Skeletal muscle cell (primary cell): Measurements from ENCODE around the gene PPP1R9A.

Experiments
- DNase-seq: peaks from one replicate; pipeline ENCODE4 v3.0.0-alpha.2; 2010; ENCODE audit warnings: low read depth
- H3K4me3 ChIP-seq: 2 replicates; pipeline ENCODE4 v1.5.1; 2011; ENCODE audit warnings: low read depth, mild to moderate bottlenecking, control low read depth, low read length, moderate library complexity

Gene PPP1R9A

GRCh38 chr7:95141755-95142154 lies 234.4 kb downstream of the PPP1R9A start:
- peak; percentile 35 for DNase-seq
- H3K4me3 ChIP-seq = no peak overlapping the region

- no peak for DNase-seq
- H3K4me3 ChIP-seq = no peak overlapping the region
These were observed 236.9 kb downstream of the PPP1R9A start for GRCh38 chr7:95144256-95144655.

GRCh38 chr7:95155965-95156364 lies 248.6 kb downstream of the PPP1R9A start:
- no peak for DNase-seq
- H3K4me3 ChIP-seq = no peak overlapping the region

- H3K4me3 ChIP-seq = no peak overlapping the region
- no peak for DNase-seq
These were observed 250.0 kb downstream of the PPP1R9A start for GRCh38 chr7:95157381-95157780.

GRCh38 chr7:95169678-95170077 lies 262.3 kb downstream of the PPP1R9A start:
- H3K4me3 ChIP-seq = no peak overlapping the region
- no peak for DNase-seq

GRCh38 chr7:95172420-95172819 lies 265.0 kb downstream of the PPP1R9A start:
- no peak for DNase-seq

GRCh38 chr7:95190515-95190914 lies 283.1 kb downstream of the PPP1R9A start:
- DNase-seq = no peak
- no peak overlapping the region for H3K4me3 ChIP-seq

More at GRCh38 chr7:95172420-95172819, 265.0 kb downstream of the PPP1R9A start:
- H3K4me3 ChIP-seq = no peak overlapping the region

GRCh38 chr7:95191795-95192194 lies 284.4 kb downstream of the PPP1R9A start:
- DNase-seq = no peak
- H3K4me3 ChIP-seq = no peak overlapping the region

GRCh38 chr7:95198863-95199262 lies 291.5 kb downstream of the PPP1R9A start:
- no peak overlapping the region for H3K4me3 ChIP-seq
- no peak for DNase-seq

GRCh38 chr7:95199779-95200558 lies 292.6 kb downstream of the PPP1R9A start:
- H3K4me3 ChIP-seq = no peak overlapping the region
- no peak for DNase-seq

GRCh38 chr7:95200741-95201140 lies 293.3 kb downstream of the PPP1R9A start:
- no peak for DNase-seq
- H3K4me3 ChIP-seq = no peak overlapping the region

- DNase-seq = no peak
- no peak overlapping the region for H3K4me3 ChIP-seq
These were observed 294.3 kb downstream of the PPP1R9A start for GRCh38 chr7:95201727-95202126.

- no peak overlapping the region for H3K4me3 ChIP-seq
- no peak for DNase-seq
These were observed 297.2 kb downstream of the PPP1R9A start for GRCh38 chr7:95204618-95205017.

GRCh38 chr7:95205665-95206225 lies 298.4 kb downstream of the PPP1R9A start:
- H3K4me3 ChIP-seq = no peak overlapping the region
- DNase-seq = peak; percentile 75

- DNase-seq = no peak
- no peak overlapping the region for H3K4me3 ChIP-seq
These were observed 301.9 kb downstream of the PPP1R9A start for GRCh38 chr7:95209276-95209675.

GRCh38 chr7:95209788-95210187 lies 302.4 kb downstream of the PPP1R9A start:
- DNase-seq = no peak
- no peak overlapping the region for H3K4me3 ChIP-seq

- DNase-seq = no peak
- H3K4me3 ChIP-seq = no peak overlapping the region
These were observed 305.8 kb downstream of the PPP1R9A start for GRCh38 chr7:95213148-95213547.

- no peak overlapping the region for H3K4me3 ChIP-seq
These were observed 306.6 kb downstream of the PPP1R9A start for GRCh38 chr7:95213809-95214492.

GRCh38 chr7:95219721-95220120 lies 312.3 kb downstream of the PPP1R9A start:
- no peak overlapping the region for H3K4me3 ChIP-seq
- no peak for DNase-seq

More at GRCh38 chr7:95213809-95214492, 306.6 kb downstream of the PPP1R9A start:
- peak; percentile 99 for DNase-seq

- no peak overlapping the region for H3K4me3 ChIP-seq
- DNase-seq = no peak
These were observed 312.9 kb downstream of the PPP1R9A start for GRCh38 chr7:95220328-95220727.

- DNase-seq = no peak
- no peak overlapping the region for H3K4me3 ChIP-seq
These were observed 317.9 kb downstream of the PPP1R9A start for GRCh38 chr7:95225301-95225700.
